Measurements from ENCODE around the gene JAKMIP1.
A peak's percentile ranks its signal among the peaks of the same experiment; 100 is the strongest.
"Not testable (repeated sequence)": the region's sequence is repeated elsewhere in the genome, so short reads cannot be mapped to it uniquely, and the experiment has no call there.

Gene JAKMIP1

GRCh38 chr4:6009452-6009851 lies 190.9 kb downstream of the JAKMIP1 start:
- no peak for DNase-seq

GRCh38 chr4:6008766-6009385 lies 191.5 kb downstream of the JAKMIP1 start:
- DNase-seq, result no peak

GRCh38 chr4:6008092-6008551 lies 192.2 kb downstream of the JAKMIP1 start:
- no peak for DNase-seq

GRCh38 chr4:6005175-6005574 lies 195.2 kb downstream of the JAKMIP1 start:
- no peak for DNase-seq

- DNase-seq, result not testable (repeated sequence)
Observed at GRCh38 chr4:6003485-6003884, 196.9 kb downstream of the JAKMIP1 start.

- DNase-seq, result no peak
Observed at GRCh38 chr4:6002926-6003325, 197.4 kb downstream of the JAKMIP1 start.

GRCh38 chr4:6002492-6002833 lies 197.9 kb downstream of the JAKMIP1 start:
- no peak for DNase-seq

- no peak for DNase-seq
Observed at GRCh38 chr4:6001680-6002491, 198.5 kb downstream of the JAKMIP1 start.

GRCh38 chr4:5999830-6000365 lies 200.5 kb downstream of the JAKMIP1 start:
- no peak for DNase-seq

GRCh38 chr4:5999356-5999755 lies 201.0 kb downstream of the JAKMIP1 start:
- DNase-seq, result no peak

- peak; percentile 54 for DNase-seq
Observed at GRCh38 chr4:5998333-5998936, 201.9 kb downstream of the JAKMIP1 start.

- no peak for DNase-seq
Observed at GRCh38 chr4:5996641-5997040, 203.7 kb downstream of the JAKMIP1 start.

- DNase-seq, result no peak
Observed at GRCh38 chr4:5995901-5996623, 204.3 kb downstream of the JAKMIP1 start.

- DNase-seq, result no peak
Observed at GRCh38 chr4:5993876-5994811, 206.2 kb downstream of the JAKMIP1 start.

- DNase-seq, result not testable (repeated sequence)
Observed at GRCh38 chr4:5993346-5993745, 207.0 kb downstream of the JAKMIP1 start.

- no peak for DNase-seq
Observed at GRCh38 chr4:5992828-5993321, 207.5 kb downstream of the JAKMIP1 start.

- DNase-seq, result no peak
Observed at GRCh38 chr4:5992171-5992827, 208.1 kb downstream of the JAKMIP1 start.

- no peak for DNase-seq
Observed at GRCh38 chr4:5991405-5991804, 208.9 kb downstream of the JAKMIP1 start.

GRCh38 chr4:5990446-5991160 lies 209.7 kb downstream of the JAKMIP1 start:
- no peak for DNase-seq
